HUES48 (cell line): ENCODE measurements around the gene POLR2C.

Experiments used
- H3K27ac ChIP-seq: one replicate; pipeline ENCODE4 v1.7.0; 2013; ENCODE audit warnings: low read depth, low read length, inconsistent platforms
- H3K27me3 ChIP-seq: 2 replicates; pipeline ENCODE4 v1.6.1; 2013; ENCODE audit warnings: mild to moderate bottlenecking, low read length; ENCODE audit not compliant: control insufficient read depth, insufficient read depth
- H3K36me3 ChIP-seq: 2 replicates; pipeline ENCODE4 v1.6.1; 2013; ENCODE audit warnings: low read length; ENCODE audit not compliant: control insufficient read depth, insufficient read depth
- H3K4me1 ChIP-seq: 2 replicates; pipeline ENCODE4 v1.6.1; 2013; ENCODE audit warnings: mild to moderate bottlenecking, low read length; ENCODE audit not compliant: control insufficient read depth, insufficient read depth
- H3K4me3 ChIP-seq: 2 replicates; pipeline ENCODE4 v1.5.1; 2013; ENCODE audit warnings: mild to moderate bottlenecking, low read depth, low read length
- H3K9ac ChIP-seq: 2 replicates; pipeline ENCODE4 v1.6.1; 2013; ENCODE audit warnings: mild to moderate bottlenecking, low read depth, low read length, moderate library complexity
- H3K9me3 ChIP-seq: 2 replicates; pipeline ENCODE4 v1.6.1; 2013; ENCODE audit warnings: low read length; ENCODE audit not compliant: control insufficient read depth, insufficient read depth

POLR2C gene

GRCh38 chr16:57452021-57452420, 10.5 kb upstream of the POLR2C start:
- H3K9me3 ChIP-seq = no peaks in the 10 kb centered on the region
- no peak overlapping the region for H3K4me3 ChIP-seq
- no peaks in the 10 kb centered on the region for H3K4me1 ChIP-seq
- no peak overlapping the region for H3K27ac ChIP-seq
- H3K36me3 ChIP-seq = peaks cover 50% of the 10 kb centered on the region
- no peak overlapping the region for H3K9ac ChIP-seq
- no peaks in the 10 kb centered on the region for H3K27me3 ChIP-seq

- no peaks in the 10 kb centered on the region for H3K9me3 ChIP-seq
- H3K9ac ChIP-seq = peak overlapping the region; percentile 63
- no peaks in the 10 kb centered on the region for H3K27me3 ChIP-seq
- H3K36me3 ChIP-seq = peaks cover 68% of the 10 kb centered on the region
- peak overlapping the region; percentile 72 for H3K27ac ChIP-seq
- peak overlapping the region; percentile 90 for H3K4me3 ChIP-seq
- H3K4me1 ChIP-seq = no peaks in the 10 kb centered on the region
Observed at GRCh38 chr16:57462978-57463362, 491 bp downstream of the POLR2C start.

- H3K4me1 ChIP-seq = no peaks in the 10 kb centered on the region
- H3K9me3 ChIP-seq = no peaks in the 10 kb centered on the region
- H3K9ac ChIP-seq = no peak overlapping the region
- peaks cover 68% of the 10 kb centered on the region for H3K36me3 ChIP-seq
- no peaks in the 10 kb centered on the region for H3K27me3 ChIP-seq
- H3K27ac ChIP-seq = no peak overlapping the region
- no peak overlapping the region for H3K4me3 ChIP-seq
Observed at GRCh38 chr16:57464523-57464922, 2.0 kb downstream of the POLR2C start.

GRCh38 chr16:57468346-57468745, 5.9 kb downstream of the POLR2C start:
- H3K9ac ChIP-seq = no peak overlapping the region
- H3K36me3 ChIP-seq = peaks cover 86% of the 10 kb centered on the region
- no peaks in the 10 kb centered on the region for H3K27me3 ChIP-seq
- no peaks in the 10 kb centered on the region for H3K9me3 ChIP-seq
- no peak overlapping the region for H3K4me3 ChIP-seq
- no peak overlapping the region for H3K27ac ChIP-seq
- peaks cover 32% of the 10 kb centered on the region for H3K4me1 ChIP-seq

- Histone ChIP-seq H3K27me3 (no peaks in the 10 kb centered on the region), H3K4me1 (peaks cover 33% of the 10 kb centered on the region), H3K36me3 (peaks cover 88% of the 10 kb centered on the region)
Observed at GRCh38 chr16:57469046-57469445, 6.6 kb downstream of the POLR2C start.

GRCh38 chr16:57469917-57470470, 7.5 kb downstream of the POLR2C start:
- Histone ChIP-seq H3K36me3 (peaks cover 86% of the 10 kb centered on the region), H3K4me1 (peaks cover 33% of the 10 kb centered on the region), H3K27ac (no peak overlapping the region), H3K9me3 (no peaks in the 10 kb centered on the region), H3K4me3 (no peak overlapping the region), H3K9ac (no peak overlapping the region), H3K27me3 (no peaks in the 10 kb centered on the region)

More at GRCh38 chr16:57469046-57469445, 6.6 kb downstream of the POLR2C start:
- Histone ChIP-seq H3K9me3 (no peaks in the 10 kb centered on the region), H3K9ac (no peak overlapping the region), H3K4me3 (no peak overlapping the region), H3K27ac (no peak overlapping the region)

GRCh38 chr16:57470711-57471110, 8.2 kb downstream of the POLR2C start:
- Histone ChIP-seq H3K4me1 (peaks cover 37% of the 10 kb centered on the region), H3K27me3 (no peaks in the 10 kb centered on the region), H3K9me3 (no peaks in the 10 kb centered on the region), H3K4me3 (no peak overlapping the region), H3K9ac (no peak overlapping the region), H3K36me3 (peaks cover 78% of the 10 kb centered on the region), H3K27ac (peak overlapping the region; percentile 88)

- peaks cover 73% of the 10 kb centered on the region for H3K36me3 ChIP-seq
- H3K9me3 ChIP-seq = no peaks in the 10 kb centered on the region
- peak overlapping the region; percentile 88 for H3K27ac ChIP-seq
- no peak overlapping the region for H3K4me3 ChIP-seq
- peaks cover 41% of the 10 kb centered on the region for H3K4me1 ChIP-seq
- H3K27me3 ChIP-seq = no peaks in the 10 kb centered on the region
- H3K9ac ChIP-seq = no peak overlapping the region
Observed at GRCh38 chr16:57471209-57471608, 8.7 kb downstream of the POLR2C start.

GRCh38 chr16:57471852-57472664, 9.6 kb downstream of the POLR2C start:
- Histone ChIP-seq H3K36me3 (peaks cover 67% of the 10 kb centered on the region), H3K4me1 (peaks cover 43% of the 10 kb centered on the region), H3K4me3 (peak overlapping the region; percentile 20), H3K27me3 (no peaks in the 10 kb centered on the region), H3K27ac (peak overlapping the region; percentile 88), H3K9ac (peak overlapping the region; percentile 42; the same call in 1 of the 2 replicates), H3K9me3 (no peaks in the 10 kb centered on the region)

- no peaks in the 10 kb centered on the region for H3K27me3 ChIP-seq
- peak overlapping the region; percentile 88 for H3K27ac ChIP-seq
- H3K4me1 ChIP-seq = peaks cover 45% of the 10 kb centered on the region
- H3K4me3 ChIP-seq = no peak overlapping the region; the same call in 1 of the 2 replicates
- peak overlapping the region; percentile 42; the same call in 1 of the 2 replicates for H3K9ac ChIP-seq
- H3K36me3 ChIP-seq = peaks cover 61% of the 10 kb centered on the region
- no peaks in the 10 kb centered on the region for H3K9me3 ChIP-seq
Observed at GRCh38 chr16:57472665-57473060, 10.2 kb downstream of the POLR2C start.

GRCh38 chr16:57473176-57473840, 10.8 kb downstream of the POLR2C start:
- Histone ChIP-seq H3K27ac (no peak overlapping the region), H3K4me3 (no peak overlapping the region), H3K9ac (no peak overlapping the region), H3K4me1 (peaks cover 48% of the 10 kb centered on the region), H3K27me3 (0 out of 2 replicates have a peak, but pooled peaks cover under 1% of the 10 kb centered on the region), H3K9me3 (no peaks in the 10 kb centered on the region), H3K36me3 (peaks cover 54% of the 10 kb centered on the region)
